ENCODE measurements around the gene IFNAR1. TPM values are rescaled to one million over a fixed set of nuclear protein-coding genes. Genes with fewer than 3 reads are reported as not detected.

The IFNAR1 gene
- total RNA-seq, 1 experiment from 2014 or later, result 14.2 TPM

DNA sequence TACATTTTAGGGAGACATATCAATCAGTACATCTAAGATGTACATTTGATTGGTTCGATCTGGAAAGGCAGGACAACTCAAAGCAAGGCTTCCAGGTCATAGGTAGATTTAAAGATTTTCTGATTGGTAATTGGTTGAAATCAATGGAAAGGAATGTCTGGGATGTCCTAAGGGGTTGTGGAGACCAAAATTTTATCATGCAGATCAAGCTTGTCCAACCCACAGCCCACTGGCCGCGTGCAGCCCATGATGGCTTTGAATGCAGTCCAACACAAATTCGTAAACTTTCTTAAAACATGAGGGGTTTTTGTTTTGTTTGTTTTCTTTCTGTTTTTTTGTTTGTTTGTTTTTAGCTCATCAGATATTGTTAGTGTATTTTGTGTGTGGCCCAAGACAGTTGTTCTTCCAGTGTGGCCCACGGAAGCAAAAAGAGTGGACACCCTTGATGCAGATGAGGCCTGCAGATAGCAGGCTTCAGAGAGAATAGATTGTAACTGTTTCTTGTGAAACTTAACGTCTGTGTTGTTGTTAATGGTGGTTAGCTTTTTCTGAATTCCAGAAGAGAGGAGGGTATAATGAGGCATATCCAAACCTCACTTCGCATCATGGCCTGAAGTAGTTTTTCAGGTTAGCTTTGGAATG lies 3.1 kb downstream of the IFNAR1 start:
- no peak overlapping the region for H3K4me3 Mint-ChIP-seq
- Histone ChIP-seq H3K27me3 (ENCODE audit: insufficient read depth, low read length) (no peaks in the 10 kb centered on the region), H2BK120ac (ENCODE audit: low read depth, low read length, poor library complexity, severe bottlenecking) (no peak overlapping the region), H2BK20ac (ENCODE audit: low read depth, low read length, poor library complexity, severe bottlenecking) (no peak overlapping the region), H3K4me1 (ENCODE audit: insufficient read depth, low read length) (no peaks in the 10 kb centered on the region), H3K9me3 (ENCODE audit: control insufficient read depth, low read depth, low read length) (no peaks in the 10 kb centered on the region), H4K20me1 (ENCODE audit: control insufficient read depth, insufficient read depth, insufficient read length) (no peaks in the 10 kb centered on the region), H3K18ac (ENCODE audit: insufficient read length, low read depth, low read length) (no peak overlapping the region), H3K79me2 (ENCODE audit: insufficient read depth, low read length) (peaks cover 10% of the 10 kb centered on the region; the same call in 1 of the 2 replicates), H3T11ph (ENCODE audit: low read length) (no peak overlapping the region), H3K23me2 (ENCODE audit: insufficient read length, low read depth, low read length, poor library complexity, severe bottlenecking) (peaks cover 7% of the 10 kb centered on the region), H3K23ac (ENCODE audit: insufficient read length, low read depth, low read length) (no peak overlapping the region), H3K79me1 (ENCODE audit: insufficient read depth, low read depth, low read length, poor library complexity, severe bottlenecking) (no peaks in the 10 kb centered on the region), H4K91ac (ENCODE audit: insufficient read length, low read depth, low read length) (no peak overlapping the region), H3K4me2 (ENCODE audit: insufficient read depth, insufficient read length, low read length) (no peak overlapping the region), H2AK5ac (ENCODE audit: insufficient read length, low read length) (no peak overlapping the region), H2AFZ (ENCODE audit: low read length) (no peak overlapping the region), H2BK12ac (ENCODE audit: insufficient read length, low read depth, low read length) (no peak overlapping the region), H4K8ac (replicated peaks; ENCODE audit: insufficient read length, low read depth, low read length) (no peak overlapping the region), H3K9ac (ENCODE audit: extremely low read depth, insufficient read length, low read length) (no peak overlapping the region), H2BK15ac (ENCODE audit: low read depth, low read length) (no peak overlapping the region), H3K56ac (ENCODE audit: insufficient read length, low read depth, low read length) (no peak overlapping the region), H4K5ac (ENCODE audit: insufficient read length, low read depth, low read length) (no peak overlapping the region), H3K4ac (ENCODE audit: low read depth, low read length) (no peak overlapping the region), H3K27ac (ENCODE audit: insufficient read length, low read depth, low read length) (no peak overlapping the region), H2BK5ac (ENCODE audit: insufficient read length, low read length) (no peak overlapping the region), H3K14ac (ENCODE audit: insufficient read depth, low read length) (no peak overlapping the region)
- no peak for DNase-seq
- H3K36me3 Mint-ChIP-seq (ENCODE audit: insufficient read depth in 1 of 3, low read depth in 3 of 3), result peaks cover 9 to 35% (median 23%) of the 10 kb centered on the region in 3 experiments
- TF ChIP-seq, protein P1, sequence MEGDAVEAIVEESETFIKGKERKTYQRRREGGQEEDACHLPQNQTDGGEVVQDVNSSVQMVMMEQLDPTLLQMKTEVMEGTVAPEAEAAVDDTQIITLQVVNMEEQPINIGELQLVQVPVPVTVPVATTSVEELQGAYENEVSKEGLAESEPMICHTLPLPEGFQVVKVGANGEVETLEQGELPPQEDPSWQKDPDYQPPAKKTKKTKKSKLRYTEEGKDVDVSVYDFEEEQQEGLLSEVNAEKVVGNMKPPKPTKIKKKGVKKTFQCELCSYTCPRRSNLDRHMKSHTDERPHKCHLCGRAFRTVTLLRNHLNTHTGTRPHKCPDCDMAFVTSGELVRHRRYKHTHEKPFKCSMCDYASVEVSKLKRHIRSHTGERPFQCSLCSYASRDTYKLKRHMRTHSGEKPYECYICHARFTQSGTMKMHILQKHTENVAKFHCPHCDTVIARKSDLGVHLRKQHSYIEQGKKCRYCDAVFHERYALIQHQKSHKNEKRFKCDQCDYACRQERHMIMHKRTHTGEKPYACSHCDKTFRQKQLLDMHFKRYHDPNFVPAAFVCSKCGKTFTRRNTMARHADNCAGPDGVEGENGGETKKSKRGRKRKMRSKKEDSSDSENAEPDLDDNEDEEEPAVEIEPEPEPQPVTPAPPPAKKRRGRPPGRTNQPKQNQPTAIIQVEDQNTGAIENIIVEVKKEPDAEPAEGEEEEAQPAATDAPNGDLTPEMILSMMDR (conservative IDR thresholded peaks at IDR 0.05), result no peak
- H3K9me3 Mint-ChIP-seq, result peaks cover 10 to 13% of the 10 kb centered on the region in 2 experiments
- H3K27ac Mint-ChIP-seq, result no peak overlapping the region
- no peaks in the 10 kb centered on the region for H3K27me3 Mint-ChIP-seq (ENCODE audit: low read depth)
- WGBS (ENCODE audit: extremely low coverage, insufficient read length, low lambda C conversion rate), result no CpG with 5 or more reads among the region's 7 CpGs
- H3K4me1 Mint-ChIP-seq, result no peaks in the 10 kb centered on the region
